Measurements from ENCODE around the gene NHEJ1. TPM values are rescaled to one million over a fixed set of nuclear protein-coding genes. Genes with fewer than 3 reads are reported as not detected.
"Not testable (repeated sequence)": the region's sequence is repeated elsewhere in the genome, so short reads cannot be mapped to it uniquely, and the experiment has no call there.

The NHEJ1 gene
- total RNA-seq, 2 experiments from 2014 or later, result 19.1 to 23.1 TPM

GRCh38 chr2:219201331-219201730 lies 40.7 kb upstream of the NHEJ1 start:
- Mint-ChIP-seq H3K36me3 (ENCODE audit: low read depth) (peaks cover 20% of the 10 kb centered on the region), H3K4me1 (ENCODE audit: low read depth) (peaks cover 28% of the 10 kb centered on the region), H3K27ac (peak overlapping the region; percentile 95)
- not testable (repeated sequence) for ATAC-seq; H3K4me3 Mint-ChIP-seq; H3K9me3 Mint-ChIP-seq (ENCODE audit: insufficient read depth); H3K27me3 Mint-ChIP-seq (ENCODE audit: low read depth); DNase-seq
- ChIA-PET POLR2A (interaction anchor here (1.2 to 1.8 kb wide), 8 partner anchors 12 to 186 kb away, joined by 3 to 27 read pairs (median 6); partner anchors contain the start of genes ABCB6, ANKZF1, ATG9A and CNPPD1), CTCF (interaction anchor here (2.5 to 2.6 kb wide), 2 partner anchors 20 to 30 kb away, joined by 10 to 12 read pairs; no protein-coding TSS in a partner anchor)

- POLR2A ChIA-PET, result interaction anchor here (0.6 to 1.8 kb wide), 15 partner anchors 12 to 187 kb away, joined by 3 to 27 read pairs (median 5); partner anchors contain the start of genes ABCB6, ANKZF1, ATG9A and CNPPD1
- not testable (repeated sequence) for H3K27me3 Mint-ChIP-seq (ENCODE audit: low read depth); H3K9me3 Mint-ChIP-seq (ENCODE audit: insufficient read depth); ATAC-seq
- CTCF ChIA-PET, result interaction anchor here (0.9 to 2.6 kb wide), 8 partner anchors 9 to 94 kb away, joined by 3 to 12 read pairs (median 6); partner anchors contain the start of gene DNAJB2
- H3K27ac Mint-ChIP-seq, result peak overlapping the region; percentile 95
- DNase-seq, result peak; percentile 61
- peak overlapping the region; percentile 73 for H3K4me3 Mint-ChIP-seq
- peaks cover 22% of the 10 kb centered on the region for H3K4me1 Mint-ChIP-seq (ENCODE audit: low read depth)
- H3K36me3 Mint-ChIP-seq (ENCODE audit: low read depth), result peaks cover 20% of the 10 kb centered on the region
These were observed 40.1 kb upstream of the NHEJ1 start for GRCh38 chr2:219200502-219201326.

- DNase-seq (no peak), ATAC-seq (peak; percentile 33)
- peak overlapping the region; percentile 76 for H3K27ac Mint-ChIP-seq
- H3K4me3 Mint-ChIP-seq, result peak overlapping the region; percentile 34
- POLR2A ChIA-PET, result interaction anchor here (0.8 to 1.8 kb wide), 11 partner anchors 11 to 188 kb away, joined by 3 to 27 read pairs (median 5); partner anchors contain the start of genes ABCB6, ANKZF1, ATG9A and CNPPD1
- peaks cover 20% of the 10 kb centered on the region for H3K4me1 Mint-ChIP-seq (ENCODE audit: low read depth)
- CTCF ChIA-PET, result interaction anchor here (0.9 to 2.6 kb wide), 10 partner anchors 8 to 95 kb away, joined by 3 to 12 read pairs (median 4); partner anchors contain the start of genes DNAJB2 and NHEJ1
- peaks cover 8% of the 10 kb centered on the region for H3K9me3 Mint-ChIP-seq (ENCODE audit: insufficient read depth)
- no peaks in the 10 kb centered on the region for H3K27me3 Mint-ChIP-seq (ENCODE audit: low read depth)
- H3K36me3 Mint-ChIP-seq (ENCODE audit: low read depth), result peaks cover 20% of the 10 kb centered on the region
These were observed 39.0 kb upstream of the NHEJ1 start for GRCh38 chr2:219199470-219200211.

- ChIA-PET CTCF (interaction anchor here (1.0 to 2.6 kb wide), 5 partner anchors 7 to 40 kb away, joined by 3 to 12 read pairs (median 7); partner anchors contain the start of gene NHEJ1), POLR2A (no interaction called here)
- Mint-ChIP-seq H3K4me3 (no peak overlapping the region), H3K4me1 (ENCODE audit: low read depth) (peaks cover 19% of the 10 kb centered on the region), H3K36me3 (ENCODE audit: low read depth) (peaks cover 17% of the 10 kb centered on the region), H3K27ac (no peak overlapping the region), H3K27me3 (ENCODE audit: low read depth) (no peaks in the 10 kb centered on the region), H3K9me3 (ENCODE audit: insufficient read depth) (peaks cover 4% of the 10 kb centered on the region)
- DNase-seq (no peak), ATAC-seq (no peak)
These were observed 38.4 kb upstream of the NHEJ1 start for GRCh38 chr2:219198974-219199373.

GRCh38 chr2:219197388-219197787 lies 36.8 kb upstream of the NHEJ1 start:
- peaks cover 19% of the 10 kb centered on the region for H3K4me1 Mint-ChIP-seq (ENCODE audit: low read depth)
- H3K27ac Mint-ChIP-seq, result no peak overlapping the region
- H3K27me3 Mint-ChIP-seq (ENCODE audit: low read depth), result no peaks in the 10 kb centered on the region
- H3K4me3 Mint-ChIP-seq, result no peak overlapping the region
- CTCF ChIA-PET, result interaction anchor here (0.8 to 3.0 kb wide), 5 partner anchors 9 to 98 kb away, joined by 3 to 10 read pairs (median 3); partner anchors contain the start of gene ZFAND2B
- POLR2A ChIA-PET, result interaction anchor here (1.6 kb wide), 1 partner anchor 9 kb away, joined by 7 read pairs; no protein-coding TSS in a partner anchor
- ATAC-seq, result no peak
- H3K9me3 Mint-ChIP-seq (ENCODE audit: insufficient read depth), result peaks cover 4% of the 10 kb centered on the region
- no peak for DNase-seq
- peaks cover 9% of the 10 kb centered on the region for H3K36me3 Mint-ChIP-seq (ENCODE audit: low read depth)

GRCh38 chr2:219186754-219187456 lies 26.3 kb upstream of the NHEJ1 start:
- peaks cover 45% of the 10 kb centered on the region for H3K36me3 Mint-ChIP-seq (ENCODE audit: low read depth)
- ChIA-PET POLR2A (no interaction called here), CTCF (no interaction called here)
- H3K27me3 Mint-ChIP-seq (ENCODE audit: low read depth), result no peaks in the 10 kb centered on the region
- ATAC-seq, result no peak
- peaks cover 31% of the 10 kb centered on the region for H3K4me1 Mint-ChIP-seq (ENCODE audit: low read depth)
- no peak overlapping the region for H3K4me3 Mint-ChIP-seq
- no peak overlapping the region for H3K27ac Mint-ChIP-seq
- DNase-seq, result no peak
- H3K9me3 Mint-ChIP-seq (ENCODE audit: insufficient read depth), result no peaks in the 10 kb centered on the region

GRCh38 chr2:219184121-219184520 lies 23.5 kb upstream of the NHEJ1 start:
- no peaks in the 10 kb centered on the region for H3K27me3 Mint-ChIP-seq (ENCODE audit: low read depth)
- ATAC-seq (no peak), DNase-seq (no peak)
- H3K4me3 Mint-ChIP-seq, result no peak overlapping the region
- POLR2A ChIA-PET, result interaction anchor here (3.0 kb wide), 1 partner anchor 17 kb away, joined by 27 read pairs; no protein-coding TSS in a partner anchor
- CTCF ChIA-PET, result interaction anchor here (1.3 to 1.4 kb wide), 2 partner anchors 14 to 25 kb away, joined by 3 read pairs; no protein-coding TSS in a partner anchor
- peaks cover 59% of the 10 kb centered on the region for H3K4me1 Mint-ChIP-seq (ENCODE audit: low read depth)
- H3K27ac Mint-ChIP-seq, result no peak overlapping the region
- H3K9me3 Mint-ChIP-seq (ENCODE audit: insufficient read depth), result no peaks in the 10 kb centered on the region
- H3K36me3 Mint-ChIP-seq (ENCODE audit: low read depth), result peaks cover 72% of the 10 kb centered on the region

- POLR2A ChIA-PET, result interaction anchor here (0.9 to 4.4 kb wide), 5 partner anchors 10 to 72 kb away, joined by 3 to 37 read pairs (median 6); partner anchors contain the start of gene ZFAND2B
- peaks cover 61% of the 10 kb centered on the region for H3K4me1 Mint-ChIP-seq (ENCODE audit: low read depth)
- H3K27ac Mint-ChIP-seq, result peak overlapping the region; percentile 88
- DNase-seq (no peak), ATAC-seq (no peak)
- H3K9me3 Mint-ChIP-seq (ENCODE audit: insufficient read depth), result no peaks in the 10 kb centered on the region
- H3K27me3 Mint-ChIP-seq (ENCODE audit: low read depth), result no peaks in the 10 kb centered on the region
- peaks cover 76% of the 10 kb centered on the region for H3K36me3 Mint-ChIP-seq (ENCODE audit: low read depth)
- CTCF ChIA-PET, result interaction anchor here (1.9 to 2.7 kb wide), 4 partner anchors 10 to 112 kb away, joined by 8 to 14 read pairs (median 12); partner anchors contain the start of genes NHEJ1 and ZFAND2B
- peak overlapping the region; percentile 60 for H3K4me3 Mint-ChIP-seq
These were observed 22.6 kb upstream of the NHEJ1 start for GRCh38 chr2:219183151-219183772.

- H3K36me3 Mint-ChIP-seq (ENCODE audit: low read depth), result peaks cover 78% of the 10 kb centered on the region
- peak; percentile 39 for DNase-seq
These were observed 21.9 kb upstream of the NHEJ1 start for GRCh38 chr2:219182331-219183150.

More at GRCh38 chr2:219182331-219183150, 21.9 kb upstream of the NHEJ1 start:
- ChIA-PET POLR2A (interaction anchor here (0.9 to 4.4 kb wide), 8 partner anchors 11 to 72 kb away, joined by 3 to 37 read pairs (median 5); partner anchors contain the start of gene ZFAND2B), CTCF (interaction anchor here (0.9 to 3.1 kb wide), 14 partner anchors 9 to 124 kb away, joined by 3 to 16 read pairs (median 6); partner anchors contain the start of genes NHEJ1 and ZFAND2B)
- H3K9me3 Mint-ChIP-seq (ENCODE audit: insufficient read depth), result no peaks in the 10 kb centered on the region
- peaks cover 61% of the 10 kb centered on the region for H3K4me1 Mint-ChIP-seq (ENCODE audit: low read depth)
- H3K27me3 Mint-ChIP-seq (ENCODE audit: low read depth), result no peaks in the 10 kb centered on the region
- peak overlapping the region; percentile 88 for H3K27ac Mint-ChIP-seq
- peak overlapping the region; percentile 60 for H3K4me3 Mint-ChIP-seq
- no peak for ATAC-seq

All from activated CD8-positive, alpha-beta T cell treated with anti-CD3 and anti-CD28 coated beads, Interleukin-2, amount 10 ng/mL, durations not matched to agents 7 days and 5 days (primary cell).